ENCODE results near the gene JADE3.

JADE3 gene

GRCh38 chrX:46994096-46994495 is 81.9 kb downstream of the JADE3 start:
- DNase-seq (ENCODE audit: low read depth in 1 of 2, low spot score in 1 of 2): no peak

DNA sequence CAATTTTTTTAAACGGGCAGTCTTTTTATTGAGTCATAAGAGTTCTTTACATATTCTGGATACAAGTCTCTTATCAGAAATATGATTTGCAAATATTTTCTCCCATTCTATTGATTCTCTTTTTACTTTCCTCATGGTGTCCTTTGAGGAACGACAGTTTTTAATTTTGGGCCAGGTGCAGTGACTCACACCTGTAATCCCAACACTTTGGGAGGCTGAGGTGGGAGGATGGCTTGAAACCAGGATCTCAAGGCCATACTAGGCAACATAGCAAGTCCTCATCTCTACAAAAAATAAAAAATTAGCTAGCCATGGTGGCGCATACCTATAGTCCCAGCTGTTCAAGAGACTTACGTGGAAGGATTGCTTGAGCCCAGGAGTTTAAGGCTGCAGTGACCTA is 99.9 kb downstream of the JADE3 start:
- no peak for DNase-seq (ENCODE audit: low read depth in 1 of 2, low spot score in 1 of 2)

DNA sequence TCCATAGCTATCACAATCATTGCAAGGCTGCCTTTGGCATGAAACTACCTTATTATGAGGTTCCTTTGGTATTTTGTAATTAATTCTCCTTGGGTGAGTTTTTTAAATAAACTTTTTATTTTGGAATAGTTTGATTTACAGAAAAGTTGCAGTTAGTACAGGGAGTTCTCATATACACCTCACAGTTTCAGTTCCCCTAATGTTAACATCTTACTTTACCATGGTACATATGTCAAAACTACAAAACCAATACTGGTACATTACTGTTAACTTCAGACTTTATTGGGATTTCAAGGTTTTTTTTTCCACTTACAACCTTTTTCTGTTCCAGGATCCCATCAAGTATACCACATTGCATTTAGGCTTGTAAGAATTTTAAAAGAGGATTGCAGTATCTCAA is 114.0 kb downstream of the JADE3 start:
- DNase-seq (ENCODE audit: low read depth in 1 of 2, low spot score in 1 of 2): no peak

DNA sequence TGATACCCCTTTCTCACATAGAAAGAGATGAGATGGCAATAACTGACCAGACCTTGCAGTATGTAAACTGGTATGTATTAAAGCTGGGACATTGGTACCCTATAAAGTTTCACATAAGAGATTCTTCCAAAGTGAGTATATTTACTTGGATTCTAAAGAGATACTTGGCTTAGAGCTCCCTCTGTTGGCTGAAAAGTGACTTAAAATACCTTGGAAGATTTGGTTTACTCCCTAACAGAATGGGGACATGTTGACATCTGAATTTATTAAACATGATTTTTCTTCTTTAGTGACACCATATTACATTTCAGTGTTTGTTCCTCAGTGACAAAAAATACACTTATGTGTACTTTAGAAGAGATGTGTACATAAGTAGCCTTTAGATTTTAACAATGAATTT is 118.1 kb downstream of the JADE3 start:
- DNase-seq (ENCODE audit: low read depth in 1 of 2, low spot score in 1 of 2): peak in 1 of 2 donors; percentile 5

GRCh38 chrX:47047989-47048388 is 135.8 kb downstream of the JADE3 start:
- DNase-seq (ENCODE audit: low read depth in 1 of 2, low spot score in 1 of 2): no peak

GRCh38 chrX:47059142-47059874 is 147.1 kb downstream of the JADE3 start:
- DNase-seq (ENCODE audit: low read depth in 1 of 2, low spot score in 1 of 2): no peak

- DNase-seq (ENCODE audit: low read depth in 1 of 2, low spot score in 1 of 2): no peak
Observed at GRCh38 chrX:47060708-47061107, 148.5 kb downstream of the JADE3 start.

DNA sequence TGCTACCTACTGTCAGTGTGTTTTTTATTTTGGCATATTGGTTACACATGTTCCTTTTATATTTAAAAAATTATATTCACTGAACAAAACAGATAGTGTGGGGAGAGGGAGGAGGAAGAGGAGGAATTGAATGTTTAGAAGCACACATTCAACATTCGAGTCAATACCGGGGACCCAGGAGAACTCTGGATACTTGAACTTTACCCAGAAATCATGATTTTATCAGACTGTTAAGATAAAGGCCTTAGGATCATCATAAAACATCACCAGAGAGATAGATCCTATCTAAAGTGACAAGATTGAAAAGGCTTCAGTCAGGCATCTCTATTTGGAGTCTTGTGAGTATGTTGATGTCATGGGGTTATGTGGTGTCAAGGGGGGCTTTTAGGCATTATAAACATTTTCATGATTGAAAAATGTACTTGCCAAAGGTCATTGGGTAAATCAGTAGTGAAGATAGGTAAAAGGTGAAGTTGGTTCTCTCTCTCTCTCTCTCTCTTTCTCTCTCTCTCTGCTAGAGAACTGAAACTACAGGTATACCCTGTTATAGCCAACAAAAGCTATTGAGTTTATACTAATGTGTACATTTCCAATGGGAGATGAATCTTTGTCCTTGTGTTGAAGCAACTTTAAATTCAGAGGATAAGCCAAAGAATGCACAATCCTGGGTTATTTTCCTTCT is 149.2 kb downstream of the JADE3 start:
- DNase-seq (ENCODE audit: low read depth in 1 of 2, low spot score in 1 of 2): no peak

GRCh38 chrX:47063179-47063578 is 151.0 kb downstream of the JADE3 start:
- DNase-seq (ENCODE audit: low read depth in 1 of 2, low spot score in 1 of 2): no peak

GRCh38 chrX:47068214-47068613 is 156.0 kb downstream of the JADE3 start:
- no peak for DNase-seq (ENCODE audit: low read depth in 1 of 2, low spot score in 1 of 2)

DNA sequence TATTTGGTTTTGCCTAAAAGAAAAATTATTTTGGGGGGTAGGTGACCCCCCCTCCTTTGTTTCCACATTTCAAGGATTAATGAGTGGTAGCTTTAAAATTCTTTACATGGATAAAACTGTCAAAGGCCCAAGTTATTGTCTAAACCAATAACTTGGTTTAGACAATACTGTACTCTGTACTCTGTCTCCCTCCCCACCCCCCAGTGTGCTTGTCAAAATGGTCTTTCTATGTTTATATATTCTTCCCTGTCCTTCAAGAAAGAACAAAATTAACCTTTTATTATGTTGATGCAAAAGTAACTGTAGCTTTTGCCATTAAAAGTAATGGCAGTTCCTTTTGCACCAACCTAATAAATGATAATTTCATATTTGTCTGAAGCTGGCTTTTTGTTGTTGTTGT is 156.5 kb downstream of the JADE3 start:
- DNase-seq (ENCODE audit: low read depth in 1 of 2, low spot score in 1 of 2): no peak

GRCh38 chrX:47078129-47079043 is 166.2 kb downstream of the JADE3 start, which contains the start of gene RGN:
Gene RGN (plus strand): TSS chrX:47078443. CDS start chrX:47081145, 2,702 bp downstream.
- DNase-seq (ENCODE audit: low read depth in 1 of 2, low spot score in 1 of 2): no peak

GRCh38 chrX:47080215-47080914 is 168.1 kb downstream of the JADE3 start:
- no peak for DNase-seq (ENCODE audit: low read depth in 1 of 2, low spot score in 1 of 2)

DNA sequence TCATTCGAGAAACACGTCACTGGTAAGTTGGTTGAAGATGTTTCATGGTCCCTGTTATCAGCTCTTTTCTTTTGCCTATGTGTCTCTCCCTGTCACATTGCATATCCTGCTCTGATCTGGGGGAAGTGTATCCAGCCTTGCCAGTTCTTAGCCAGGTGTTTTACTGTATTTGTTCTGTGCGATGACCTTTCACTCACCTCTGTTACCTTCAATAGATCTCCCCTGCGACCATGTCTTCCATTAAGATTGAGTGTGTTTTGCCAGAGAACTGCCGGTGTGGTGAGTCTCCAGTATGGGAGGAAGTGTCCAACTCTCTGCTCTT is 168.7 kb downstream of the JADE3 start:
- DNase-seq (ENCODE audit: low read depth in 1 of 2, low spot score in 1 of 2): no peak

GRCh38 chrX:47091149-47091775 is 179.0 kb downstream of the JADE3 start:
- DNase-seq (ENCODE audit: low read depth in 1 of 2, low spot score in 1 of 2): no peak

DNA sequence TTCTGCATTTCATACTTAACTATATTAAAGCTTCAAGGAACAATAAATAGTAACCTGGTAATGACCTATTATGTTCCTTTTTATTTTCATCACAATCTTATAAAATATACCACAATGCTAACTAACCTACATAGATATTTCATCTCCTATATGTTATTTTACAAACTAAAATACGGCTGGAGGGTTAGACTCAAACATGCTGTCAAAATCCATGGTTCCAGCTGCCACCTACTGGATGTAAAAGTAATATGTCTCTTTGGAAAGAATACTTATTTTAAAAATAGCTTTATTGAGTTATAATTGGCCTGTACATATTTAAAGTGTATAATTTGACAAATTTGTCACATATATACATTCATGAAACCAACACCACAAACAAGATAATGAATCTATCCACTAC is 181.0 kb downstream of the JADE3 start:
- DNase-seq (ENCODE audit: low read depth in 1 of 2, low spot score in 1 of 2): no peak

- no peak for DNase-seq (ENCODE audit: low read depth in 1 of 2, low spot score in 1 of 2)
Observed at GRCh38 chrX:47093860-47094259, 181.6 kb downstream of the JADE3 start.

DNA sequence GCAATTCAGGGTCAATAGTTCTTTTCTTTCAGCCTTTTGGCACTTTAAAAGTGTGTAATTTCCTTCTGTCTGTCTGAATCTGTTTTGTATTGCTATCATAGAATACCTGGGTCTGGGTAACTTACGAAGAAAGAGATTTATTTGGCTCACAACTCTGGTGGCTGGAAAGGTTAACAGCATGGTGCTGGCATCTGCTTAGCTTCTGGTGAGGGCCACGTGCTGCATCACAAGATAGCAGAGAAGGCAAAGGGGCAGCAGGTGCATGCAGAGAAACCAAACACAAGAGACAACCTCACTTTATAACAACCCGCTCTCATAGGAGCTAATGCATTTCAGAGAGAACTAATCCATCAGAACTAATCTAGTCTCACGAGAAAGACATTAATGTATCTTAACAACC is 184.8 kb downstream of the JADE3 start:
- no peak for DNase-seq (ENCODE audit: low read depth in 1 of 2, low spot score in 1 of 2)

- DNase-seq (ENCODE audit: low read depth in 1 of 2, low spot score in 1 of 2): no peak
Observed at GRCh38 chrX:47098338-47099094, 186.3 kb downstream of the JADE3 start.

DNA sequence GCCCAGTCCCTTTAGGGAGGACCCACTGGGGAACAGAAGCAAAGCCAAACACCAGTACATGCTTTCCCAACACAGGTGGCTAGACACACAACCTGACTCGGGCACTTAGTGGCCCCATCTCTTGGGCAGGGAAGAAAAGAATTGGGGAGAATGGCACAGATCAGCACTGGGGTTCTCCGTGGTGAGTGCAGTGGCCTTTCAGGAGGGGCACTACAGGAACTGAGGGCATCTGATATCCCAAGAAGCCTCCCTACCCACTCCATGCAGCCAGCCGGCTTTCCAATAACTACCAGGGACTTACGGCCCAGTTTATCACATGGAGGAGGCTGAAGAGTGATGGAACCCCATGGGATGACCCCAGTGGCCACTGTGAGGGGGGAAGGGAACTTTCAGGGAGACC is 189.0 kb downstream of the JADE3 start:
- DNase-seq (ENCODE audit: low read depth in 1 of 2, low spot score in 1 of 2): no peak

Measured in activated CD4-positive, alpha-beta T cell treated with anti-CD3 and anti-CD28 coated beads, Interleukin-2, amount 50 U/mL, for 24 hours (primary cell).